ENCODE results near the gene XAB2. TPM values are rescaled to one million over a fixed set of nuclear protein-coding genes. Genes with fewer than 3 reads are reported as not detected.
"Not testable (repeated sequence)": the region's sequence is repeated elsewhere in the genome, so short reads cannot be mapped to it uniquely, and the experiment has no call there.

XAB2 gene
- total RNA-seq, 4 donors from 2014 or later = 51.6 to 62.0 (median 54.3) TPM

GRCh38 chr19:7578127-7578526 is 51.2 kb downstream of the XAB2 start:
- DNase-seq (ENCODE audit: low spot score in 2 of 2) = no peak
- Histone ChIP-seq H3K27ac (no peak overlapping the region), H3K27me3 (no peaks in the 10 kb centered on the region), H3K36me3 (no peaks in the 10 kb centered on the region), H3K9me3 (no peaks in the 10 kb centered on the region), H3K4me3 (no peak overlapping the region), H3K4me1 (no peaks in the 10 kb centered on the region)
- TF ChIP-seq EP300 (IDR thresholded peaks at IDR 0.05) = no peak
- TF ChIP-seq CTCF (IDR thresholded peaks at IDR 0.05) = no peak
- TF ChIP-seq POLR2A (IDR thresholded peaks at IDR 0.05) = no peak
- WGBS, 2 donors = 63 to 66% methylated on average over 6 of the region's 6 CpGs

GRCh38 chr19:7577422-7577821 is 51.9 kb downstream of the XAB2 start:
- H3K36me3 ChIP-seq; H3K27ac ChIP-seq; H3K4me1 ChIP-seq; DNase-seq (ENCODE audit: low spot score in 2 of 2); H3K4me3 ChIP-seq; H3K9me3 ChIP-seq; H3K27me3 ChIP-seq: not testable (repeated sequence)
- WGBS, 2 donors = 91 to 93% methylated on average over 1 of the region's 1 CpG

- Histone ChIP-seq H3K4me1 (no peaks in the 10 kb centered on the region), H3K4me3 (no peak overlapping the region), H3K27me3 (no peaks in the 10 kb centered on the region), H3K9me3 (no peaks in the 10 kb centered on the region), H3K36me3 (no peaks in the 10 kb centered on the region), H3K27ac (no peak overlapping the region)
- WGBS, 2 donors = 70 to 74% methylated on average over 9 of the region's 9 CpGs
- TF ChIP-seq CTCF (IDR thresholded peaks at IDR 0.05) (no peak), EP300 (IDR thresholded peaks at IDR 0.05) (no peak), POLR2A (IDR thresholded peaks at IDR 0.05) (no peak)
- no peak for DNase-seq (ENCODE audit: low spot score in 2 of 2)
Observed at GRCh38 chr19:7575434-7576040, 53.8 kb downstream of the XAB2 start.

GRCh38 chr19:7570761-7571160 is 58.6 kb downstream of the XAB2 start:
- no peak overlapping the region for H3K4me3 ChIP-seq
- H3K36me3 ChIP-seq = no peaks in the 10 kb centered on the region
- no peak overlapping the region for H3K27ac ChIP-seq
- no peaks in the 10 kb centered on the region for H3K9me3 ChIP-seq
- no peaks in the 10 kb centered on the region for H3K4me1 ChIP-seq
- no peak for DNase-seq (ENCODE audit: low spot score in 2 of 2)
- H3K27me3 ChIP-seq = no peaks in the 10 kb centered on the region
- 76% methylated on average over 5 of the region's 5 CpGs for WGBS, 2 donors
- TF ChIP-seq CTCF (IDR thresholded peaks at IDR 0.05) = no peak
- no peak for TF ChIP-seq EP300 (IDR thresholded peaks at IDR 0.05)
- TF ChIP-seq POLR2A (IDR thresholded peaks at IDR 0.05) = no peak

Small RNA genes within 50 kb of the gene (small RNA-seq; reads per million reads assigned to genes)
- not detected for gene MIR6792

Other genes starting within 250 kb of the XAB2 start
- gene PEX11G, start 140.5 kb downstream of the XAB2 start, total RNA-seq = 1 to 10 TPM; 4.4 to 9.2 (median 7.8) TPM
- gene ZNF358, start 113.4 kb downstream of the XAB2 start, total RNA-seq = 10 to 100 TPM; 40.0 to 84.0 (median 69.2) TPM
- gene MCOLN1, start 106.9 kb downstream of the XAB2 start, total RNA-seq = 10 to 100 TPM; 21.3 to 52.2 (median 31.3) TPM
- gene PNPLA6, start 93.8 kb downstream of the XAB2 start, total RNA-seq = 100 to 1,000 TPM in 1 of 4 donors, 10 to 100 TPM in 3; 66.3 to 138 (median 68.3) TPM
- gene CAMSAP3, start 33.7 kb downstream of the XAB2 start, total RNA-seq = not detected
- gene PET100, start 248 bp upstream of the XAB2 start, total RNA-seq = 10 to 100 TPM; 10.8 to 39.9 (median 30.6) TPM
- gene PCP2, start 4.2 kb upstream of the XAB2 start, total RNA-seq = not detected
- gene STXBP2, start 7.6 kb upstream of the XAB2 start, total RNA-seq = 10 to 100 TPM in 2 of 4 donors, 1 to 10 TPM in 2; 8.7 to 24.0 (median 13.0) TPM
- gene RETN, start 39.5 kb upstream of the XAB2 start, total RNA-seq = not detected
- 1 to 10 TPM in 1 of 4 donors, not detected in 3; 1.5 TPM for gene MCEMP1, start 47.5 kb upstream of the XAB2 start, total RNA-seq
- gene TRAPPC5, start 51.3 kb upstream of the XAB2 start, total RNA-seq = 10 to 100 TPM; 26.9 to 47.5 (median 37.0) TPM
- 1 to 10 TPM in 1 of 4 donors, under 1 TPM in 1, not detected in 2; 0.90 to 1.0 TPM for gene FCER2, start 72.6 kb upstream of the XAB2 start, total RNA-seq
- gene CLEC4G, start 102.6 kb upstream of the XAB2 start, total RNA-seq = 10 to 100 TPM in 1 of 4 donors, 1 to 10 TPM in 1, under 1 TPM in 1, not detected in 1; 0.59 to 16.5 (median 1.7) TPM
- gene CD209, start 118.0 kb upstream of the XAB2 start, total RNA-seq = 10 to 100 TPM in 1 of 4 donors, 1 to 10 TPM in 3; 2.6 to 12.6 (median 5.0) TPM
- gene CLEC4M, start 133.7 kb upstream of the XAB2 start, total RNA-seq = 1 to 10 TPM in 1 of 4 donors, not detected in 3; 2.4 TPM
- 10 to 100 TPM; 14.4 to 30.3 (median 17.7) TPM for gene EVI5L, start 200.7 kb upstream of the XAB2 start, total RNA-seq
- gene PRR36, start 244.8 kb upstream of the XAB2 start, total RNA-seq = 1 to 10 TPM in 1 of 4 donors, not detected in 3; 2.5 TPM

All from tibial nerve (tissue), 4 donors.